Hippocampal formation (tissue), 2 donors: ENCODE results near the gene ATRNL1.
"Not testable (repeated sequence)": the region's sequence is repeated elsewhere in the genome, so short reads cannot be mapped to it uniquely, and the experiment has no call there.

Source experiments
- DNase-seq, 2 donors: peaks; one replicate each; lab custom pipeline; 2025; lab: John Stamatoyannopoulos, UW

The ATRNL1 gene

GRCh38 chr10:115209133-115209532 lies 116.0 kb downstream of the ATRNL1 start:
- no peak for DNase-seq

- no peak for DNase-seq
These were observed 121.7 kb downstream of the ATRNL1 start for GRCh38 chr10:115214829-115215228.

- no peak for DNase-seq
These were observed 126.0 kb downstream of the ATRNL1 start for GRCh38 chr10:115219203-115219602.

GRCh38 chr10:115222039-115222438 lies 128.9 kb downstream of the ATRNL1 start:
- DNase-seq = no peak

GRCh38 chr10:115239761-115240160 lies 146.6 kb downstream of the ATRNL1 start:
- DNase-seq = no peak

- no peak for DNase-seq
These were observed 157.6 kb downstream of the ATRNL1 start for GRCh38 chr10:115250784-115251183.

GRCh38 chr10:115253765-115254164 lies 160.6 kb downstream of the ATRNL1 start:
- DNase-seq = not testable (repeated sequence)

GRCh38 chr10:115272482-115272881 lies 179.3 kb downstream of the ATRNL1 start:
- no peak for DNase-seq

- no peak for DNase-seq
These were observed 185.1 kb downstream of the ATRNL1 start for GRCh38 chr10:115278294-115278693.

- no peak for DNase-seq
These were observed 202.1 kb downstream of the ATRNL1 start for GRCh38 chr10:115295213-115295805.

GRCh38 chr10:115300080-115300479 lies 206.9 kb downstream of the ATRNL1 start:
- no peak for DNase-seq

- DNase-seq = not testable (repeated sequence)
These were observed 226.5 kb downstream of the ATRNL1 start for GRCh38 chr10:115319669-115320068.

- no peak for DNase-seq
These were observed 228.2 kb downstream of the ATRNL1 start for GRCh38 chr10:115321360-115321759.

GRCh38 chr10:115328331-115328730 lies 235.2 kb downstream of the ATRNL1 start:
- no peak for DNase-seq

- DNase-seq = no peak
These were observed 242.2 kb downstream of the ATRNL1 start for GRCh38 chr10:115335366-115335765.

- no peak for DNase-seq
These were observed 262.1 kb downstream of the ATRNL1 start for GRCh38 chr10:115355162-115355760.

- not testable (repeated sequence) for DNase-seq
These were observed 274.8 kb downstream of the ATRNL1 start for GRCh38 chr10:115367920-115368319.

GRCh38 chr10:115379064-115379463 lies 285.9 kb downstream of the ATRNL1 start:
- DNase-seq = no peak

- no peak for DNase-seq
These were observed 291.5 kb downstream of the ATRNL1 start for GRCh38 chr10:115384665-115385064.

GRCh38 chr10:115390607-115391006 lies 297.4 kb downstream of the ATRNL1 start:
- DNase-seq = no peak

- DNase-seq = no peak
These were observed 304.9 kb downstream of the ATRNL1 start for GRCh38 chr10:115398026-115398425.

- no peak for DNase-seq
These were observed 309.5 kb downstream of the ATRNL1 start for GRCh38 chr10:115402699-115403098.

- not testable (repeated sequence) for DNase-seq
These were observed 312.7 kb downstream of the ATRNL1 start for GRCh38 chr10:115405838-115406237.

GRCh38 chr10:115409347-115409746 lies 316.2 kb downstream of the ATRNL1 start:
- no peak for DNase-seq
